Upper lobe of left lung (tissue), 6 donors: ENCODE measurements around the gene ARHGAP26. TPM values are rescaled to one million over a fixed set of nuclear protein-coding genes. Genes with fewer than 3 reads are reported as not detected.
"Not testable (repeated sequence)": the region's sequence is repeated elsewhere in the genome, so short reads cannot be mapped to it uniquely, and the experiment has no call there.

Experiments
- ATAC-seq, 2 donors: fragments of 200-7000 bp; cut with Tn5 transposase; one replicate each; pipeline ENCODE4 v1.9.1; 2022; ENCODE audit warnings: mild to moderate bottlenecking in 2 of 2, moderate library complexity in 2 of 2; ENCODE audit not compliant: low FRiP score in 2 of 2
- DNase-seq, 2 donors: peaks; one replicate each; pipeline ENCODE4 v3.0.0-alpha.2; 2019 to 2020
- H3K27ac ChIP-seq, 4 donors: fragments of 200-600 bp; sonication (generic); one replicate each; pipeline ENCODE4 v1.5.1; 2016 to 2019
- H3K27me3 ChIP-seq, 4 donors: fragments of 200-600 bp; sonication (generic); one replicate each; pipeline ENCODE4 v1.5.1; 2017 to 2019
- H3K36me3 ChIP-seq, 4 donors: fragments of 200-600 bp; sonication (generic); one replicate each; pipeline ENCODE4 v1.5.1; 2016 to 2019
- H3K4me1 ChIP-seq, 4 donors: fragments of 200-600 bp; sonication (generic); one replicate each; pipeline ENCODE4 v1.5.1; 2018 to 2019
- H3K4me3 ChIP-seq, 4 donors: fragments of 200-600 bp; sonication (generic); one replicate each; pipeline ENCODE4 v1.5.1; 2017 to 2019; ENCODE audit warnings: mild to moderate bottlenecking in 2 of 4, moderate library complexity in 1 of 4
- H3K9me3 ChIP-seq, 4 donors: fragments of 200-600 bp; sonication (generic); one replicate each; pipeline ENCODE4 v1.5.1; 2018 to 2019
- EP300 ChIP-seq, 4 donors: sonication (generic); formaldehyde crosslinking; IDR thresholded peaks; one replicate each; pipeline ENCODE4 v1.5.1; 2017; ENCODE audit warnings: antibody characterized with exemption in 4 of 4, control low read depth in 2 of 4
- POLR2A ChIP-seq, 4 donors: fragments of 450-650 bp; IDR thresholded peaks; one replicate each; pipeline ENCODE4 v1.5.1; 2016 to 2017; ENCODE audit warnings: antibody characterized with exemption in 4 of 4, mild to moderate bottlenecking in 2 of 4
- POLR2AphosphoS5 ChIP-seq, 2 donors: sonication (generic); formaldehyde crosslinking; IDR thresholded peaks; one replicate each; pipeline ENCODE4 v1.5.1; 2017; ENCODE audit warnings: antibody characterized with exemption in 2 of 2
- WGBS, 2 donors: methylation state at CpG; one replicate each; pipeline ENCODE4 v1.1.5; 2017 to 2018; 5-methylcytosine and 5-hydroxymethylcytosine counted together
- total RNA-seq, 6 donors: library from RNA; depleted of rRNA in 4 of 6; stranded (reverse); fragments of >200 nt in 4 of 6; gene quantifications; one replicate each; pipeline versions ENCODE4 v1.1.0 to v1.2.1, GENCODE V29; 2016 to 2021
- TF ChIP-seq, protein P1 (sequence below), 6 experiments: fragments of 450-650 bp in 4 of 6; fragments of 200-600 bp in 2 of 6; sonication (generic) in 2 of 6; IDR thresholded peaks; one replicate each; pipeline ENCODE4 v1.5.1; 2016 to 2019; ENCODE audit warnings: antibody characterized with exemption in 6 of 6
- donor health status: DM: no; HTN: no; CAD: no; lungs with moderate emphysema.
- donor health status: DM: no; HTN: yes; CAD: no; lungs with severe emphysema.

Gene ARHGAP26
- total RNA-seq, 6 donors from 2014 or later: 34.9 to 90.1 (median 38.9) TPM

DNA sequence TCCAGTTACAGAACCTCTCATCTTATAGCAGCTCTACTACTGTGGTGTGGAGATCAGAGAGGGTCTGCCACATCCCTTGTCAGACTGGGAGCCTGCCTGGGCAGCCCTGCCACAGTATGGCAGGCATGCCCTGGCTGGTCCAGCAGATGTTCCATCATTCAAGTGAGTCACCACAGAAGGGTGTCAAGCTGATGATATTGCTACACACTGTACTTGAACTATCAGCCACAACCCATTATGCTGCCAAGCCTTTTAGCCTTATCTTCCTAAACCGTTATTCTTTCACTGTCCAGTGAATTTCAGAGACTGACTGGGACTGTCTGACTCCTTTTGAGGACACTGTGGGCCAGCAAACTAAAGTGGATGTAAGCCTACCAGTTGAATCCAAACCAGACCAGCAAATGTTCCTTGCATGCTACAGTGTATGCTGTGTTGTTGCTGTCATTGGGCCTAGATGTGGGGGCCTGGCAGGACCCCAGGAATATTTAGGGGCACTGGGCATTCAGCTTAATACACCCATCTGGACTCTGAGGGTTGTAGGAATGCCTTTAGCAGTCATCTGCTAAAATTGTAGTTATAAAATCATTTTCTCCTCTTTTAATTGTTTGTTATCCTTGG lies 430.7 kb downstream of the ARHGAP26 start:
- DNase-seq (no peak), ATAC-seq (peak; percentile 49 to 75)
- WGBS, 2 donors: 59 to 100% methylated on average over 1 of the region's 1 CpG
- Histone ChIP-seq H3K27ac (no peak overlapping the region), H3K36me3 (no peaks in the 10 kb centered on the region), H3K9me3 (no peaks in the 10 kb centered on the region), H3K27me3 (no peaks in the 10 kb centered on the region), H3K4me1 (peaks cover 0 to 1% (median under 1%) of the 10 kb centered on the region in 4 donors), H3K4me3 (no peak overlapping the region)
- TF ChIP-seq POLR2A (IDR thresholded peaks at IDR 0.05) (no peak), POLR2AphosphoS5 (IDR thresholded peaks at IDR 0.05) (peak in 1 of 2 donors; percentile 22)

- no peaks in the 10 kb centered on the region for H3K27me3 ChIP-seq
- H3K27ac ChIP-seq: no peak overlapping the region
- H3K36me3 ChIP-seq: no peaks in the 10 kb centered on the region
- ATAC-seq (no peak), DNase-seq (no peak)
- H3K9me3 ChIP-seq: no peaks in the 10 kb centered on the region
- H3K4me3 ChIP-seq: no peak overlapping the region
- WGBS, 2 donors: 92 to 96% methylated on average over 3 of the region's 3 CpGs
- TF ChIP-seq, protein P1, sequence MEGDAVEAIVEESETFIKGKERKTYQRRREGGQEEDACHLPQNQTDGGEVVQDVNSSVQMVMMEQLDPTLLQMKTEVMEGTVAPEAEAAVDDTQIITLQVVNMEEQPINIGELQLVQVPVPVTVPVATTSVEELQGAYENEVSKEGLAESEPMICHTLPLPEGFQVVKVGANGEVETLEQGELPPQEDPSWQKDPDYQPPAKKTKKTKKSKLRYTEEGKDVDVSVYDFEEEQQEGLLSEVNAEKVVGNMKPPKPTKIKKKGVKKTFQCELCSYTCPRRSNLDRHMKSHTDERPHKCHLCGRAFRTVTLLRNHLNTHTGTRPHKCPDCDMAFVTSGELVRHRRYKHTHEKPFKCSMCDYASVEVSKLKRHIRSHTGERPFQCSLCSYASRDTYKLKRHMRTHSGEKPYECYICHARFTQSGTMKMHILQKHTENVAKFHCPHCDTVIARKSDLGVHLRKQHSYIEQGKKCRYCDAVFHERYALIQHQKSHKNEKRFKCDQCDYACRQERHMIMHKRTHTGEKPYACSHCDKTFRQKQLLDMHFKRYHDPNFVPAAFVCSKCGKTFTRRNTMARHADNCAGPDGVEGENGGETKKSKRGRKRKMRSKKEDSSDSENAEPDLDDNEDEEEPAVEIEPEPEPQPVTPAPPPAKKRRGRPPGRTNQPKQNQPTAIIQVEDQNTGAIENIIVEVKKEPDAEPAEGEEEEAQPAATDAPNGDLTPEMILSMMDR (IDR thresholded peaks at IDR 0.05): no peak
- TF ChIP-seq POLR2AphosphoS5 (IDR thresholded peaks at IDR 0.05) (no peak), POLR2A (IDR thresholded peaks at IDR 0.05) (no peak), EP300 (IDR thresholded peaks at IDR 0.05) (no peak)
- no peaks in the 10 kb centered on the region for H3K4me1 ChIP-seq
Observed at GRCh38 chr5:143201589-143201988, 431.4 kb downstream of the ARHGAP26 start.

DNA sequence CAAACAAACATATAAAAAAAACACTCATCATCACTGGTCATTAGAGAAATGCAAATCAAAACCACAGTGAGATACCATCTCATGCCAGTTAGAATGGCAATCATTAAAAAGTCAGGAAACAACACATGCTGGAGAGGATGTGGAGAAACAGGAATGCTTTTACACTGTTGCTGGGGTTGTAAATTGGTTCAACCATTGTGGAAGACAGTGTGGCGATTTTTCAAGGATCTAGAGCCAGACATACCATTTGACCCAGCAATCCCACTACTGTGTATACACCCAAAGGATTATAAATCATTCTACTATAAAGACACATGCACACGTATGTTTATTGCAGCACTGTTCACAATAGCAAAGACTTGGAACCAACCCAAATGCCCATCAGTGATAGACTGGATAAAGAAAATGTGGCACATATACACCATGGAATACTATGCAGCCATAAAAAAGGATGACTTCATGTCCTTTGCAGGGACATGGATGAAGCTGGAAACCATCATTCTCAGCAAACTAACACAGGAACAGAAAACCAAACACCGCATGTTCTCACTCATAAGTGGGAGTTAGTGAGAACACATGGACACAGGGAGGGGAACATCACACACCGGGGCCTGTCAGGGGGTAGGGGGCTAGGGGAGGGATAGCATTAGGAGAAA lies 433.3 kb downstream of the ARHGAP26 start:
- DNase-seq, H3K36me3 ChIP-seq, H3K27me3 ChIP-seq, H3K4me3 ChIP-seq, H3K9me3 ChIP-seq, H3K27ac ChIP-seq, ATAC-seq, H3K4me1 ChIP-seq: not testable (repeated sequence)
- WGBS, 2 donors: 90 to 93% methylated on average over 4 of the region's 4 CpGs

DNA sequence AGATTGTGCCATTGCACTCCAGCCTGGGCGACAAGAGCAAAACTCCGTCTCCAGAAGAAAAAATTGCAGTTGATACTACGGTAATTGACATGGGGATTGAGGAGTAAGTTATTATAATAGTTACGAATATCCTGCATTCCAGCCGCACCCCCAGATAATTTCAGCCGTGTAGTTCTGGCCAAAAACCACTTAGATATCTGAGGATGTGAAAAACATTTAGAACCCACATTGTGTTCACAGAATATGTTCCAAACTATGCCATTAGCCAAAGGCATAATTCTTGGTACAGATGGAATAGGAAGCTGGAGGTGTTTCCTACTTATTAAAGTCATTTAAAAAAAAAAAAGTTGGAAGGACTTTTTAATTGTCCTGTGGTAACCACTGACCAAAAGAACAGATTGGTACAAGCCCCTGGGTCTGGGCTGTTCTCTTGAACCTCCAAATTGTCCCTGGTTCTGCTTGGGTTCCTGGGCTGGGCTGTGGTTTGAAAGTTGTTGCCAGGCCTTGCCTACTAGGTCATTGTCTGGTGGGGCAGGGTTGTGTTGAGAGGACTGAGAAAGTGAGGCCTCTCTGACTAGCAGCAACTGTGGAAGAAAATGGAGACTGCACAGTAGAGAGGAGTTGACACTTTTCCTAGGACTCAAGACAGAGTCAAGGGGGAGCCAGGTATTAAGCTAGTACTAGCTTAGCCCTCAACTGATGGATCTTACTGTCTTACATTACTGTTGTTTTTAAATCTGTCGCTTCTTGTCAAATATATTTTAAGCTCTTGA lies 434.5 kb downstream of the ARHGAP26 start:
- DNase-seq (no peak), ATAC-seq (no peak)
- no peak overlapping the region for H3K4me3 ChIP-seq
- no peak overlapping the region for H3K27ac ChIP-seq
- peaks cover 0 to 14% (median 8%) of the 10 kb centered on the region in 4 donors for H3K4me1 ChIP-seq
- no peaks in the 10 kb centered on the region for H3K9me3 ChIP-seq
- WGBS, 2 donors: 82 to 95% methylated on average over 7 of the region's 7 CpGs
- H3K36me3 ChIP-seq: no peaks in the 10 kb centered on the region
- H3K27me3 ChIP-seq: no peaks in the 10 kb centered on the region
- TF ChIP-seq POLR2A (IDR thresholded peaks at IDR 0.05) (no peak), POLR2AphosphoS5 (IDR thresholded peaks at IDR 0.05) (no peak), EP300 (IDR thresholded peaks at IDR 0.05) (no peak)
- TF ChIP-seq, protein P1 (IDR thresholded peaks at IDR 0.05): no peak

DNA sequence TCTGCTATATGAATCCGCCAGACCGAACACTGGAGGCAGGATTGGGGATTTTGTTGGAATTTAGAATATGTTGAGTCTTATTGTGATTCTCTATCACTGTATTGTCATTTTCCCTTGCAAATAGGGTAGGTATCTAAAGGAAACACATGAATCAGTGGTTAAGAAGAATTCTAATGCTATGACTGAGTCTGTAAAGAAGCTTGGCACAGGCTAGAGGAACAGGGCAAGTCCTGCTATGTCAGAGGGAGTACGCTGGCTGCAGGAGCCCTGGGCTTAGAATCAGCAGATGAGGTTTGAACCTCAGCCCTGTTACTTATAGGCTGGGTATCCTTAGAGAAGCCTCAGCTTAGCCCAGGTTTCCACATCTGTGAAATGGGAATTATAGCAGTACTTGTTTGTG lies 435.2 kb downstream of the ARHGAP26 start:
- Histone ChIP-seq H3K36me3 (no peaks in the 10 kb centered on the region), H3K4me3 (no peak overlapping the region), H3K27me3 (no peaks in the 10 kb centered on the region), H3K9me3 (no peaks in the 10 kb centered on the region), H3K27ac (no peak overlapping the region), H3K4me1 (peaks cover 0 to 14% (median 8%) of the 10 kb centered on the region in 4 donors)
- DNase-seq: no peak
- 91 to 94% methylated on average over 3 of the region's 3 CpGs for WGBS, 2 donors
- peak in 1 of 2 donors; percentile 72 for ATAC-seq
- TF ChIP-seq POLR2AphosphoS5 (IDR thresholded peaks at IDR 0.05) (no peak), EP300 (IDR thresholded peaks at IDR 0.05) (no peak), POLR2A (IDR thresholded peaks at IDR 0.05) (no peak)
- TF ChIP-seq, protein P1 (IDR thresholded peaks at IDR 0.05): no peak
